Measurements from ENCODE around the gene ZNF837. TPM values are rescaled to one million over a fixed set of nuclear protein-coding genes. Genes with fewer than 3 reads are reported as not detected.

The ZNF837 gene
- total and polyA plus RNA-seq, 2 of the 4 experiments (the other 2 are of a cell fraction): 0.54 to 1.2 TPM

DNA sequence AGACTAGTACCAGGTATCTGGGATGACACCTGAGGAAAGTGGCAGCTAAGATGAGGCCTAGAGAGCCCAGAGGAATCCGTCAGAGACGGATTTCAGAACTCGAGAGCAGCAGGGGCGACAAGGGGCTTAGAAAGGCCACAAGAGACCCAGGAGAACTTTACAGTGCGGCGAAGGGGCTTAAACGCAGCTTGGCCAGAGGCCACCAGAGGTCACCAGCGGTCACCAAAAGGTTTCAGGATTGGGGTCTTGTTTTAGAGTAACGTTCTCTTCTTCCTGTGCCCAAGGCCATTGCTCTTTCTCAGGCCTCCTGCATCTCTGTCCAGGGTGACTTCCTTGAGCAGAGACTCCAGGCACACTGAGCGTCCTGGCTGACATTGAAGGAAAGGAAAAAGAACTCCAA is 51.8 kb downstream of the ZNF837 start:
- Histone ChIP-seq H4K8ac (ENCODE audit: low read depth in 2 of 2, low read length in 2 of 2) (no peak overlapping the region), H4K5ac (ENCODE audit: low read depth, low read length) (no peak overlapping the region), H2AK5ac (ENCODE audit: low read depth, low read length) (no peak overlapping the region), H3K27ac (ENCODE audit: insufficient read depth, low read length) (no peak overlapping the region), H3K4me2 (ENCODE audit: low read depth, low read length) (no peak overlapping the region), H3K4me1 (ENCODE audit: control insufficient read depth, insufficient read depth, low read length) (peaks cover 2% of the 10 kb centered on the region; the same call in 1 of the 2 replicates), H3K36me3 (ENCODE audit: control insufficient read depth, insufficient read depth, low read length) (no peaks in the 10 kb centered on the region), H2BK15ac (ENCODE audit: low read depth, low read length) (no peak overlapping the region), H3K9ac (ENCODE audit: low read depth, low read length) (no peak overlapping the region), H3K9me1 (ENCODE audit: insufficient read depth, low read length) (peaks cover 14% of the 10 kb centered on the region), H3K4ac (ENCODE audit: low read depth, low read length) (no peak overlapping the region), H2AFZ (replicated peaks; ENCODE audit: low read length, poor library complexity) (no peak overlapping the region), H3K4me3 (ENCODE audit: insufficient read depth, low read depth, low read length) (no peak overlapping the region), H3K18ac (ENCODE audit: low read depth, low read length) (no peak overlapping the region), H3K9me3 (ENCODE audit: control insufficient read depth, insufficient read depth, low read length) (no peaks in the 10 kb centered on the region), H3K23ac (ENCODE audit: low read depth, low read length) (no peak overlapping the region), H2BK120ac (ENCODE audit: low read depth, low read length) (no peak overlapping the region), H3K79me1 (ENCODE audit: low read depth in 1 of 2, low read length in 2 of 2) (peaks cover 30 to 62% of the 10 kb centered on the region in 2 experiments), H2BK20ac (ENCODE audit: low read depth, low read length) (no peak overlapping the region), H2BK5ac (ENCODE audit: low read depth, low read length, poor library complexity, severe bottlenecking) (no peak overlapping the region), H4K91ac (ENCODE audit: insufficient read depth, low read depth, low read length) (no peak overlapping the region), H4K20me1 (ENCODE audit: insufficient read depth, low read length) (peaks cover 5% of the 10 kb centered on the region; the same call in 1 of the 2 replicates), H2AK9ac (replicated peaks; ENCODE audit: low read depth, low read length, poor library complexity) (peak overlapping the region; percentile 26), H3K14ac (replicated peaks; ENCODE audit: low read depth, low read length) (no peak overlapping the region), H3K56ac (ENCODE audit: extremely low read depth, insufficient read depth, low read length) (no peak overlapping the region), H3K27me3 (ENCODE audit: control insufficient read depth, insufficient read depth, low read length) (no peaks in the 10 kb centered on the region)
- intact Hi-C loops (cut with micrococcal nuclease) (no loop called here), in situ Hi-C loops (cut with MboI; ENCODE audit: low sequenced_read_pairs) (no loop called here), dilution Hi-C loops (cut with HindIII; ENCODE audit: low sequenced_read_pairs, unreplicated experiment) (no loop called here)
- ChIA-PET POLR2A (ENCODE audit: unreplicated experiment) (no interaction called here), CTCF (no interaction called here)
- TF ChIP-seq RAD21 (IDR thresholded peaks at IDR 0.05; ENCODE audit: low read length): no peak
- TF ChIP-seq, protein P1, sequence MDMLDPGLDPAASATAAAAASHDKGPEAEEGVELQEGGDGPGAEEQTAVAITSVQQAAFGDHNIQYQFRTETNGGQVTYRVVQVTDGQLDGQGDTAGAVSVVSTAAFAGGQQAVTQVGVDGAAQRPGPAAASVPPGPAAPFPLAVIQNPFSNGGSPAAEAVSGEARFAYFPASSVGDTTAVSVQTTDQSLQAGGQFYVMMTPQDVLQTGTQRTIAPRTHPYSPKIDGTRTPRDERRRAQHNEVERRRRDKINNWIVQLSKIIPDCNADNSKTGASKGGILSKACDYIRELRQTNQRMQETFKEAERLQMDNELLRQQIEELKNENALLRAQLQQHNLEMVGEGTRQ (IDR thresholded peaks at IDR 0.05; ENCODE audit: low read depth, low read length): no peak
- TF ChIP-seq, protein P2, sequence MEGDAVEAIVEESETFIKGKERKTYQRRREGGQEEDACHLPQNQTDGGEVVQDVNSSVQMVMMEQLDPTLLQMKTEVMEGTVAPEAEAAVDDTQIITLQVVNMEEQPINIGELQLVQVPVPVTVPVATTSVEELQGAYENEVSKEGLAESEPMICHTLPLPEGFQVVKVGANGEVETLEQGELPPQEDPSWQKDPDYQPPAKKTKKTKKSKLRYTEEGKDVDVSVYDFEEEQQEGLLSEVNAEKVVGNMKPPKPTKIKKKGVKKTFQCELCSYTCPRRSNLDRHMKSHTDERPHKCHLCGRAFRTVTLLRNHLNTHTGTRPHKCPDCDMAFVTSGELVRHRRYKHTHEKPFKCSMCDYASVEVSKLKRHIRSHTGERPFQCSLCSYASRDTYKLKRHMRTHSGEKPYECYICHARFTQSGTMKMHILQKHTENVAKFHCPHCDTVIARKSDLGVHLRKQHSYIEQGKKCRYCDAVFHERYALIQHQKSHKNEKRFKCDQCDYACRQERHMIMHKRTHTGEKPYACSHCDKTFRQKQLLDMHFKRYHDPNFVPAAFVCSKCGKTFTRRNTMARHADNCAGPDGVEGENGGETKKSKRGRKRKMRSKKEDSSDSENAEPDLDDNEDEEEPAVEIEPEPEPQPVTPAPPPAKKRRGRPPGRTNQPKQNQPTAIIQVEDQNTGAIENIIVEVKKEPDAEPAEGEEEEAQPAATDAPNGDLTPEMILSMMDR (conservative IDR thresholded peaks at IDR 0.05; ENCODE audit: low read depth, low read length): no peak; the same call in 1 of the 2 replicates
- no peak for TF ChIP-seq FOS (IDR thresholded peaks at IDR 0.05; ENCODE audit: low read depth, low read length)
- TF ChIP-seq CHD1 (IDR thresholded peaks at IDR 0.05; ENCODE audit: low read depth, low read length): no peak
- TF ChIP-seq RFX5 (IDR thresholded peaks at IDR 0.05; ENCODE audit: low read depth, low read length): no peak
- TF ChIP-seq MAZ (IDR thresholded peaks at IDR 0.05; ENCODE audit: borderline replicate concordance, low read depth, low read length): no peak
- no peak for TF ChIP-seq CEBPB (IDR thresholded peaks at IDR 0.05; ENCODE audit: low read depth, low read length)
- TF ChIP-seq POLR2A (IDR thresholded peaks at IDR 0.05; ENCODE audit: low read depth, low read length): no peak
- no peak for TF ChIP-seq RCOR1 (IDR thresholded peaks at IDR 0.05; ENCODE audit: insufficient replicate concordance, low read length)
- no peak for TF ChIP-seq MAFK (IDR thresholded peaks at IDR 0.05; ENCODE audit: low read depth, low read length)
- no peak for TF ChIP-seq SMC3 (IDR thresholded peaks at IDR 0.05; ENCODE audit: low read depth, low read length)
- TF ChIP-seq BHLHE40 (IDR thresholded peaks at IDR 0.05; ENCODE audit: low read depth, low read length): no peak
- TF ChIP-seq, protein P3, sequence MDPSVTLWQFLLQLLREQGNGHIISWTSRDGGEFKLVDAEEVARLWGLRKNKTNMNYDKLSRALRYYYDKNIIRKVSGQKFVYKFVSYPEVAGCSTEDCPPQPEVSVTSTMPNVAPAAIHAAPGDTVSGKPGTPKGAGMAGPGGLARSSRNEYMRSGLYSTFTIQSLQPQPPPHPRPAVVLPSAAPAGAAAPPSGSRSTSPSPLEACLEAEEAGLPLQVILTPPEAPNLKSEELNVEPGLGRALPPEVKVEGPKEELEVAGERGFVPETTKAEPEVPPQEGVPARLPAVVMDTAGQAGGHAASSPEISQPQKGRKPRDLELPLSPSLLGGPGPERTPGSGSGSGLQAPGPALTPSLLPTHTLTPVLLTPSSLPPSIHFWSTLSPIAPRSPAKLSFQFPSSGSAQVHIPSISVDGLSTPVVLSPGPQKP (IDR thresholded peaks at IDR 0.05; ENCODE audit: borderline replicate concordance, low read depth, low read length): no peak
- no peak for TF ChIP-seq NFE2L2 (IDR thresholded peaks at IDR 0.05; ENCODE audit: low read depth, low read length)
- WGBS, 2 experiments (ENCODE audit: extremely low coverage in 2 of 2, insufficient read length in 1 of 2): 64% methylated on average over 4 of the region's 10 CpGs; no CpG with 5 or more reads in 1 of the 2 experiments
- no peak for ATAC-seq (ENCODE audit: low read depth)
- DNase-seq: no peak
- BruUV-seq (replicated peaks): no TSS peak

All from IMR-90 (cell line).